NCI-H146 treated with DMSO at 0.1 percent for 48 hours (cell line): ENCODE results near the gene PTPRN2.

Experiments used
- DNase-seq: peaks from one replicate; lab custom pipeline; 2025; ENCODE audit not compliant: unreplicated experiment; lab: John Stamatoyannopoulos, UW

The PTPRN2 gene

GRCh38 chr7:157719008-157719682 lies 868.5 kb downstream of the PTPRN2 start:
- no peak for DNase-seq

GRCh38 chr7:157718303-157719007 lies 869.2 kb downstream of the PTPRN2 start:
- no peak for DNase-seq

GRCh38 chr7:157717211-157718174 lies 870.1 kb downstream of the PTPRN2 start:
- no peak for DNase-seq

GRCh38 chr7:157715938-157716280 lies 871.7 kb downstream of the PTPRN2 start:
- DNase-seq, result no peak

- DNase-seq, result no peak
These were observed 872.3 kb downstream of the PTPRN2 start for GRCh38 chr7:157715071-157715937.

- no peak for DNase-seq
These were observed 873.2 kb downstream of the PTPRN2 start for GRCh38 chr7:157714166-157715070.

- no peak for DNase-seq
These were observed 874.0 kb downstream of the PTPRN2 start for GRCh38 chr7:157713591-157713990.

GRCh38 chr7:157712666-157713235 lies 874.9 kb downstream of the PTPRN2 start:
- peak; percentile 2 for DNase-seq

- no peak for DNase-seq
These were observed 876.2 kb downstream of the PTPRN2 start for GRCh38 chr7:157711353-157711888.

GRCh38 chr7:157710396-157710795 lies 877.2 kb downstream of the PTPRN2 start:
- DNase-seq, result no peak

GRCh38 chr7:157709531-157710251 lies 877.9 kb downstream of the PTPRN2 start:
- DNase-seq, result no peak

- DNase-seq, result peak; percentile 34
These were observed 878.7 kb downstream of the PTPRN2 start for GRCh38 chr7:157708919-157709295.

GRCh38 chr7:157707983-157708918 lies 879.4 kb downstream of the PTPRN2 start:
- no peak for DNase-seq

- DNase-seq, result no peak
These were observed 883.3 kb downstream of the PTPRN2 start for GRCh38 chr7:157704365-157704764.

GRCh38 chr7:157703534-157704195 lies 884.0 kb downstream of the PTPRN2 start:
- DNase-seq, result no peak

- no peak for DNase-seq
These were observed 884.5 kb downstream of the PTPRN2 start for GRCh38 chr7:157703131-157703530.
